CD4-positive, alpha-beta T cell treated with Interleukin-21 for 1 hour (primary cell): Measurements from ENCODE around the gene JPH4.
"Not testable (repeated sequence)": the region's sequence is repeated elsewhere in the genome, so short reads cannot be mapped to it uniquely, and the experiment has no call there.

Experiments
- DNase-seq: peaks from one replicate; pipeline ENCODE4 v3.0.0-alpha.2; 2020

The JPH4 gene

DNA sequence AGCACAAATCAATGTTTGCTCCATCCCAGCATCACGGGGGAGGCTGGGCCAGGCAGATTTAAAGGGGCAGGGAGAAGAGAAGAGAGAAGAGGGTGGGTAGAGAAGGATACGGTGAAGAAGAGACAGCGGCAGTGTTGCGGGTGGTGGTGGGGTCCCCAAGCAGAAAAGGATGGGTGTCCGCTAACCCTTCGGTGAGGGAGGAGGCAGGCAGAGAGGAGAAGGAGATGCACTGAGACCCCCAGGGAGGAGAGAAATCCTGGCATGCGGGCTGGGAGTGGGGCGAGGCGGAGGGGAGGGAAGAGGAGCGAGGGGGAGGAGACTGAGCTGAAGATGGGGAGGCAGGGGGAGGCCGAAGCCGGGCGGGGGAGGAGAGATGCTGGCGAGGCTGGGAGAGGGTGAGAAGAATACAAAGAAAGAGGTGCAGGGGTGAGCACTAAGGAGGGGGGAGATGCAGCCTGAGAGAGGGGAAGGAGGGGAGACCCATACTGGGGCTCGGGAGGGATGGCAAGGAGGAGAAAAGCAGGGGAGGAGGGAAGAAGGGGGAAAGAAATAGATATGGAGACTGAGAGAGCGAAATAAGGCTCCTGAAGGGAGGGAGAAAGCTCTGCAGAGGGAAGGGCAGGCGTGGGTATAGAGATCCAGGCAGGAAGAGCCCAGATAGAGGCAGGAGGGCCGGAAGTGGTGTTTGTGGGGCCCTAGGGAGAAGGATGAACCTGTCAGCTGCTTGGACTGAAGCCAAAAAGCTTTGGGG lies at the start of gene JPH4:
Gene JPH4, minus strand, starts transcription at position 231 of the 751 bp plus-strand sequence. CDS start 1,337 bp downstream, outside the sequence.
- DNase-seq, result no peak

DNA sequence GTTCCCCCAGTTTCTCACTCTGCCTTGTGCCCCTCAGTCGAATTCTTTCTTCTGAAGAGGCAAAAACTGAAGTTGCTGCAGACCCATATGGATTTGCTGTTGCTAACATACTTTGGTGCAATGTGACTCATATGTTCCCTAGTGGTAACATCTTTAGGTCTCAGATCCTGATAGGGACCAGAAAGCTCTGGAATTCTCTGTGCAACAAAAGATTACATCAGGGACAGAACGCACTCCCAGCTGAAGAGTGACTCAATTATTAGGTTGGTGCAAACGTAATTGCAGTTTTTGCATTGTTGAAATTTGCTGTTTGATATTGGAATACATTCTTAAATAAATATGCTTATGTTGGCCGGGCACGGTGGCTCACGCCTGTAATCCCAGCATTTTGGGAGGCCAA lies 49.4 kb upstream of the JPH4 start:
- DNase-seq, result no peak

DNA sequence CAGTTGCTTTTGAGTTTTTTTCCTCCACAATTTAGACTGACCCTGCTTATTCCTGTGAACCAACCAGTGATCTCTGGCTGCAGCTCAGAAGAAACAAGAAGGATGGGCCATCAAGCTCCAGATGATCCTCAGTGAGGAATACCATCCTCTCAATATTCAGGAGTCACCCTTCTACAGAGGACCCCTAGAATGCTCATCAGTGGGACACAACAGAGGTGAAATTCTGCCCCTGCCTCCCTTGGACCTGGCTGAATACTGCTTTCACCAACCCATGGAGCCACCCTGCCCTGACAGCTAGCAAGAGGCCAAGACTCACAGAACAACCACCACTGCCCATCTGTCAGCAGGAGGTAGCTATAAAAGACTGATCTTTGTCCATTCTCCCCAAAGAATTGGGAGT lies 48.4 kb upstream of the JPH4 start:
- no peak for DNase-seq

DNA sequence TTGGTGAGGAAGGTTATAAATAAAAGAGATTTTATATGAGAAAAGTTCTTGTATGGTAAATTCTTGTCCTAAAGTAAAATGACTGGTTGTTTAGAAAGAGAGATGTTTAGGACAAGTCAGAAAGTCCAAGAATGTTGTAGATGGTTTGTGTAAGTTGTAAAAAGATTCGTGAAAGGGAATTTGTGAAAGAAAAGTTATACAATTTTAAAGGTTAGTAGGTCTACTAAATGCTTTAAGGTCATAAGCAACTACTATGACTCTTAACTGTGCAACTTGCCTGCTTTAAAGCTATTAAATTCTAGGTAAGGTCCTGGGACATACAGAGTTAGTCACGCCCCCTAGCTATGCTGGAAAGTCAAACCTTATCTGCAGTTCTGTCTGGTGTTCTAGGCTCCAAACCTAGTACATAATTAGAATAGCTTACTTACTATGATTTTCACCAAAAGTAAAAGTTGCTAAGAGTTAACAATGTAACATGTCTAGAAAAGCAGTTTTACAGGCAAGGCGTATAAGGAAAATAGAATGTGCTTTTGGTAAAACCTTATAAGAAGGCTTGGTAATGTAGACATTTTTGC lies 46.3 kb upstream of the JPH4 start:
- DNase-seq, result no peak

DNA sequence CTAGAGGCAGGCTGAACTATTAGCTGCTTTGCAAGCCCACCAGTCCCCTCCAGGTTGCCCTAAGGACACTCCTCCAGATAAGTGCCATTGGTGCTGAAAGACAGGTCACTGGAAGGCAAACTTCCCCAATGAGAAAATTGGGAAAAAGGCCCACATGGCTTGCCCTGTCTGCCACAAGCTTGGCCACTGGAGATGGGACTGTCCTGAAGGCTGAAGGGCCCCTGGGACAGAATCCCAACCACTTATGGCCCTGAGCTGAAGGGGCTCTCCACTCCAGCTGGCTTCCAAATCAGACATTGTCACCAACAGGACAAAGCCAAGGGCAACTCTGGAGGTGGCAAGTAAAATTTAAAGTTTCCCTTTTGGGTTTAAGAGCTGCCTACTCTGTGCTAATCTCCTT lies 45.4 kb upstream of the JPH4 start:
- no peak for DNase-seq

DNA sequence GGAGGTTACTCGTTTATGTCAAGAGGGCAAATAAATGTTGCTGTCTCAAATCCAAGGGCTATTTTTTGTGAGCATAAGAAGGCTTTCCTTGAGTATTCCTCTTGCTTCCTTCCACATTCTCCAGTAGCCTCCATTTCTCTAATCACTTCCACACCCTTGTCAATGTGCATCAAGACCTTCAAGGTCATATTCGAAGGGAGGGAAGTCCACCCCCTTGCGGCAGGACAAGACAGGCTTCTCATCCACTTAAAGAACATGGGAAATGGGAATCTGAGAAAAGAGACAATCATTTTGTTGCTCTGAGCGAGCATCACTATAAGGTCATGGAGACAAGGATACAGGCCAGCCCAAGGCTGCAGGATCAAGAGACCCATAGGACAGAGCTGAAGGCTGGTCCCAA lies 44.4 kb upstream of the JPH4 start:
- DNase-seq, result no peak

DNA sequence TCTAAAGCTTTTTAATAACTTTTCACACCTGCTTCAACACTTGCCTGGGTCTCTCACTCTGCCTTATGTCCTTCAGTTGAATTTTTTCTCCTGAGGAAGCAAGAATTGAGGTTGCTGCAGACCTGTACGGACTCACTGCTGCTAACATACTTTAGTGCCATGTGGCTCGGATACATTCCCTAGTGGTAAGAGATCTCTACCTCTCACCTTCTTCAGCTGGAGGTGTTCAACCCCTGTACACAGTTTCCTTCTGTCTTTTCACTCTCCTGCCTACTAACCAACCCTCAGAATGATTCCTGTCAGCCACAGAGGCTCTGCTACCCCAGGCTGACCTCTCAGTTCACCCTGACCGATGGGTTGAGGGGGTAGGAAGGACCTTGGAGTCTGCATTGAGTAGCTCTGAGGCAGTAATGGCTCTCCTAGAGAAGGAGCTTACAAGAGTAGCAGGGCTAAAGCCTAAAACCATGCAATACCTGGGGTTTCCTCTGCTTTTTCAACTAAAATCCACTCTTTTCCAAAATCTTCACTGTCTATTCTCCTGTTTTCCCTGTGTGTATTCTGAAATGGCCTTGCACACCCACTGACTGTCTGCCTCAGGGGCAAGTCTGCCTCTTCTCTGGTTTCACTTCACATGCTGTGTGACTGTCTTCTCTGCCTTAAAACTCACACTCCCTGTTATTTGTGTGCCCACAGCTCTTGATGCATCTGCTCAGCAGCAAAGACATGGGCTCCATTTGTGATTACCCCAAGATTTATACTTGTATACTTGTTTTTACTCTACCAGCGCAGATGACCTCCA lies 43.5 kb upstream of the JPH4 start:
- no peak for DNase-seq

DNA sequence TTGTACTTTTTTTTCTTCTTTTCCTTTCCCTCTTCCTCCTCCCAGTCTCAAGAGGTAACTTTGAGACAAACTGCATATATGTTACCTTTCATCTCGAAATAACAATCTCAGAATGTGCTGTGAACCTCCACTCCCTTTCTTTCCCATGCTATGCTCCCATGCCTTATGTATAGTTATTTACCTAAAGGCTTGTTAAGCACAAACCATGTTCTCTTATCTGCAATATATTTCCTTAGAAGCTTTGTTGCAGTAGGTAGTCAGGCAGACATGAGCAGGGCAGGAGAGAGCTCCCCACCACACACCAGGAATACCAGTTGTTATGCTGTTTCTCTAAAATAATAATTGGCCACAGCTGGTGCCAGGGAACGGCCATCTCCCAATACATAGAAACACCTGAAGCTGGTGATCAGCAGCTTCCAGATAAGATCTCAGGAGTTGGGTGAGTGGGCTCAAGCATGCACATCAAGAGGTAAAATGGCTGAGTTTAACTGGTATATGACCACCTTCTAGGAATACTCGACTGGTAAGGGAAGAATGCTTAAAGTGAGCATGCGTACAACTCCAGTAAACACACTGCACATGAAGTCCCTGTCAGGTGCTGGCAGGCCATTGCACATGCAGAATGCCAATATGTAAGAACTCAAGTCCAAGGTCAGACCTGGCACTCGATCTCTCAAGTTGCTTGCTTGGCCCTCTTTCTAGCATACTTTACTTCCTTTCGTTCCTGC lies 42.8 kb upstream of the JPH4 start:
- DNase-seq, result no peak

DNA sequence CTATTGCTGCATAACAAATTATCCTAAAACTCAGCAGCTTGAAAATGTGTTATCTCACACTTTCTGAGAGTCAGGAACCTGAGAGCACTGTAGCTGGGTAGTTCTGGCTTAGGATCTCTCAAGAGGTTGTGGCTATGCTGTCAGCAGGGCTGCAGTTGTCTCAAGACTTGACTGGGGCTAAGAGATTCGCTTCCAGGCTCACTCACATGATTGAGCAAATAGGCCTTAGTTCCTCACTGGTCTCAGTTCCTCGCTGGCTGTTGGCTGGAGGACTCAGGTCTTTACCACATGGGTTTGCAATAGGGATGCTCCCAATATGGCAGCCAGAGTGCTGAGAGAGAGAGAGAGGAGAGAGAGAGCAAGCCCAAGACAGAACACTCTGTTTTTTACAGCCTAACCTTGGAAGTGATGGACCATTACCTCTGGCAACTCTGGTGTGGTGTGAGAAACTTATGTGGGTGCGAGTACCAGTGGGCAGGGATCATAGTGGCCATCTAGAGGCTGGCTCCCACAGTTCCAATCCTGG lies 41.6 kb upstream of the JPH4 start:
- DNase-seq, result no peak

DNA sequence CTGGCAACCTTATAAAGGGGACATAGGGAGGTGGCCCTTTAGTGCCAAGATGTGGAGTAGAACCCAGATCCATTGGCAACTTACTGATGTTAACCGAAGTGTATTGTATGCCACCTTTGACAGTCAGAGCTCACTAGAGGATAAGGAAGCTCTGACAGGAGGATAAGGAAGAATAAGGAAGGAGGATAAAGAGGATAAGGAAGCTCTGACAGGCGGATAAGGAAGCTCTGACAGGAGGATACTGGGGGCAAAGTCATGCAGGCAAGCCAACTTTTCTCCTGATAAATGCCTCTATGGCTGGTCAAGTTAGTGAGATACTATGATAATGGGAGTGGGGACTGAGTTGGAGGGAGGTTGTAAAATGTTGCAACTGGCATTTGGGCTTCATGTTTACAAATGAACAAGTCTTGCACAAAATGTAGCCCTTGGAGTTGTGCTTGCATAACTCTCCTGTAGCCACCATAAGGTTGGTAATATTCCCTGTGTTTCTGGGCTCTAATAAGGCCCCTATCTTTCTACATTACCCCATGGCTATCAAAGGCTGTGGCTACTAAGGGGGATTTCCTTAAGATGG lies 39.9 kb upstream of the JPH4 start:
- DNase-seq, result no peak

DNA sequence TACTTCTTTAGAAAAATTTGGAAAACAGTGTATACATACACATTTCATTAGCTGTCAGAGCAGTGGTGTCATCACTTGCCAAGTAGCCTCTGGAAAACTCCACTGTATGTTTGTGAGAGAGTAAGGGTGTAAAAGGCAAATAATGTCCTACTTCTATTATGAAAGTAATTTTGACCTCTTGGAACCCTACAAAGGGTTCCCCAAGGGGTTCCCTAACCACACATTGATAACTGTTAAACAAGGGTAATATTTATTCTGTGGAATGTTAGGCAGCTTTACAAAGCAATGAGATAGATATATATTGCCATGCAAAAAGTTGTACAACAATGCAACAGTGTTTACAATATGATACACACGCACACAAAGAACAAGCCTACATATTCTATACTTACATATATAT lies 38.9 kb upstream of the JPH4 start:
- no peak for DNase-seq

DNA sequence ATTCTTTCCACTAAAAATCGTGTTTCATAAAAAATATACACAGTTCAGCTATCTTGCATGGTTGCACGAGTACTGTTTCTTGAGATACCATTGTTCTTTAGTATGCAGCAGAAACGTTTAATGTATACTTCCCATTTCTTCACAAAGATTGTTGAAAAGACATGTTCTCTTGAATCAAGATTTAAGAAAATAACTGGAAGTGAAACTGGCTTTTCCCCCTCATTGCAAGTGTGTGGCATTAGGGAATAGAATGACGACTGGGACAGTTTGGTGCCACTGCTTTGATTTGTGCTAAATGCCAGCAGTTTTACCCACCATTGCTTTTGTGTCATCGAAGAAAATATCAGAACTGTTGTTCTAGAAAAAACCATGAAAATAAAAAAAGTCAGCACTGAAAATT lies 37.3 kb upstream of the JPH4 start:
- no peak for DNase-seq

DNA sequence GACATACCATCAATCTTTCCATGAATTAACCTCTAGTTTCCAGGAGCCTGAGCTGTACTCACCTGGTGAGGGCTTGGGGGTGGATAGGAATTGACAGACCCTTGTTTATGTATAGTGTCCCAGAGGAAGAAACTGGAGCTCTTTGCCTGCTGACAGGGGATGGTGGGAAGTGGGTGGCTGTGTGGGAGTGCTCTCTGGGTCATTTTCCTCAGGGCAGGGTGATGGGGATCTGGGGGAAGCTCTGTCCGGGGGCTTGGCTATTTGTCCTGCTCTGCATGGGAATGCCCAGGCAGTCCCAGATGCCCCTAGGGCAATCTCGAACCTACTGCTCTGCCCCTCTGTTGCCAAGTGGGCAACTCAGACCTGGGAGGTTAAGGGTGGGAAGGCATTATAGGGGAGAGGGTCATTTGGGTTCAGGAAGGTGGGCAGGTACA lies 35.8 kb upstream of the JPH4 start:
- DNase-seq, result no peak

DNA sequence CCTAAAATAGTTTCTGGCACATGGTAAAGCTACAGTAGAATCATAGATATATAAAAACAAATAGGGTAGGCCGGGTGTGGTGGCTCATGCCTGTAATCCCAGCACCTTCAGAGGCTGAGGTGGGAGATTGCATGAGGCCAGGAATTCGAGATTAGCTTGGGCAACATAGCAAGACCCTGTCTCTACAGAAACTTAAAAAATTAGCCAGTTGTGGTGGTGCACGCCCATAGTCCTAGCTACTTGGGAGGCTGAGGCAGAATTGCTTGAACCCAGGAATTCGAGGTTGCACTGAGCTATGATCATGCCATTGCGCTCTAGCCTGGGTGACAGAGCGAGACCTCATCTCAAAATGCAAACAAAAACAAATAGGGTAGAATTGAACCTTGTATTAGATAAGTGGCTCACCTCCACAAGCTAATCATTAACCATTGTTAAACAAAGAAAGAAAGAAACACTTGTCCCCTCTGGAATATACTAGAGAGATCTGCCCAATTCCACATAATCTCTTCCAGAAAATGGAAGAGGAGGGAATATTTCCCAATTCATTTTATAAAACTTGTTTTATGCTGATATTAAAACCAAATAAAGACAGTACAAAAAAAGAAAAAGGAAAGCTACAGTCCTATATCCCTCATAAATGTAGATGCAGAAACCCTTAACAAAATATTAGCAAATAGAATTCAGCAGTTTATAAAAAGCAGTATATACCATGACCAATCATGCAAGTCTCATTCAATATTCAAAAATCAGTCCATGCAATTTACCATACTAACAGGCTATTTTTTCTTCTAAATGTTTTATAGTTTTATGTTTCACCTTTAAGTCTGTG lies 34.9 kb upstream of the JPH4 start:
- no peak for DNase-seq

DNA sequence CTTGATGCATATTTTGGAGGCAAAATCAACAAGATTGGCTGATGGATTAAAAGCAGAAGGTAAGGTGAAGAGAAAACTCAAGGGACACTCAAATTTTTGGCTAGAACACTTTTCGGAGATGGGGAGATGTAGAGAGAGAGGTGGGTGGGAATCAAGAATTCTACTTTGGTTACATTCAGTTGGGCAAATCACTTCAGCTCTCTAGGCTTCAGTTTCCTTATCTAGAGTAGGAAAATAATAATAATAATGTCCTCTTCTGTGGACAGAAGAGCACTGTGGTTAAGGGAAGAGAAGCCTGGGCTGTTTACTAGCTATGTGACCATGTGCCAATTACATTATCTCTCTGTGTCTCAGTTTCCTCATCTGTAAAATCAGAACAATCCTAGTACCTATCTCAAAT lies 34.2 kb upstream of the JPH4 start:
- no peak for DNase-seq

DNA sequence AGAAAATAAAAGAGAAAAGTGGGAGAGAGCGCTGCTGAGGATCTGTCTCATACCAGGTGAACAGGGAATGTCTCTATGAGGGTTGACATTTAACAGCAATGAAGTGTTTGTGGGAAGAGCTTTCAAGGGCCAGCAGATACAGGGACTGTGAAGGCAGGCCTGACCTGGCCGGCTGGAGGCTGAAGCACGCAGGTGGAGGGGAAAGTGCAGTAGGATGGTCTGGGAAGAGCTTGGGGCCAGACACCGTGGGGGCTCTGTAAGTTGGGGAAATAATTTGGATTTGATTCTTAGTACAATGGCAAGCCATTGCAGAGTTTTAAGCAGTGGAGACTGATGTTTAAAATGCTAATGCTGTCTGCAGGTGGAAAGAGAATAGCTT lies 33.8 kb upstream of the JPH4 start:
- DNase-seq, result no peak

DNA sequence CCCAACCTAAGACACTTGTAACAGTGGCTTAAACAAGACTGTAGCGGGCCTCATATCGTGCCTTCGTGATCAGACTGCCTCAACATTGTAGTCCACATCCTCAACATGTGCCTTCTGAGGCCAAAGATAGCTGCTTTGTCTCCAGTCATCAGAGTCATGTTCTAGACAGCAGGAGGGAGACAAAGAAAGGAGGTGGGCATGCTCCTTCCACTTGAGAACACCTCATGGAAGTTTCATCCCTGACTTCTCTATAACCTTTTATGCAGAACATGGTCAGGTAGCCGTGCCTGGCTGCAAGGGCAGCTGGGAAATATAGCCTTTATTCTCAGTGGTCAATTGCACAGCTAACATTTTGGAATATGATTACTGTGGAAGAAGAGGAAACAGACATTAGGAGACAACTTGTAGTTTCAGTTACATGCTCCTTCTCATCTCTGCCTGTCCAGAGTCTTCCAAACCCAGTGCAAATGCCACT lies 32.3 kb upstream of the JPH4 start:
- DNase-seq, result peak; percentile 8

DNA sequence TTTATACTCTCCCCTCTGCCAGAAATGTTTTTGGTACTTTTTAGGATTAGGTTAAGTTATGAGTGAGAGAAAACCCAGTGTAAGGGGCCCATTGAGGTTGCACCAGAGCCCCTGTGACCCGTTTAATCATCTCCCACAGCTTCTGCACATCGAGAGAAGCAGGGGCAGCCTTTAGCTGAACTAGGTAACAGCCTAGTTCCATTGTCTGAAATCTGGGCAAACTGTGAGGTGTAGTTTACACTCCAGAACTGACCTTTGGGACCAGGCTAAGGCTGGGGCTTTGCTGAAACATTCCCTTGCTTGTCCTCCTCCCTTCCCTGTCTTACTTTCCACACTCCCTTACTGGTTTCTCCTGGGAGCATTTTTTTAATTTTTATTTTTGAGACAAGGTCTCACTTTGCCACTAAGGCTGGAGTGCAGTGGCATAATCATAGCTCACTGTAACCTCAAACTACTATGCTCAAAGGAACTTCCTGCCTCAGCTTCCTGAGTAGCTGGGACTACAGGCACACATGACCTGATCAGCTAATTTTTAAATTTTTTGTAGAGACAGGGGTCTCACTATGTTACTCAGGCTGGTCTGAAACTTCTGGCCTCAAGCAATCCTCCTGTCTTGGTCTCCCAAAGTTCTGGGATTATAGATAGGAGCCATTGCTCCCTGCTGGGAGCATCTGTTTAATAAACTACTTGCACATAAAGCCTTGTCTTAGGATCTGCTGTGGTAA lies 31.7 kb upstream of the JPH4 start:
- DNase-seq, result peak; percentile 37

DNA sequence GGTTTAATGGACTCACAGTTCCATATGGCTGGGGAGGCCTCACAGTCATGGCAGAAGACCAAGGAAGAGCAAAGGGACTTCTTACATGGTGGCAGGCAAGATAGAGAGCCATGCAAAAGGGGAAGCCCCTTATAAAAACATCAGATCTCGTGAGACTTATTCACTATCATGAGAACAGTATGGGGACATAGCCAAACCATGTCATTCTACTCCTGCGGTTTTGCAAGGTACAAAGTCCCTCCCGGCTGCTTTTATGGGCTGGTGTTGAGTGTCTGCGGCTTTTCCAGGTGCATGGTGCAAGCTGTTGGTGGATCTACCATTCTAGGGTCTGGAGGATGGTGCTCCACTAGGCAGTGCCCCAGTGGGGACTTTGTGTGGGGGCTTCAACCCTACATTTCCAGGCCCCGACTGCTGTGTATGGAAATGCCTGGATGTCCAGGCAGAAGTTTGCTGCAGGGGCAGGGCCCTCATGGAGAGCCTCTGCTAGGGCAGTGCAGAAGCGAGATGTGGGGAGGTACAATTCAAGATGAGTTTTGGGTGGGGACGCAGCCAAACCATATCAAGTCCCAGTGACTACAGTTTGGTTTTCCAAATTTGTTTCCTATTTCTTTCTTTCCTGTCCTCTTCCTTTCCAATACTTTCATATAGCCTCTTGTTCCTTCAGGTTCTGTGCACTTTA lies 31.0 kb upstream of the JPH4 start:
- DNase-seq, result not testable (repeated sequence)

DNA sequence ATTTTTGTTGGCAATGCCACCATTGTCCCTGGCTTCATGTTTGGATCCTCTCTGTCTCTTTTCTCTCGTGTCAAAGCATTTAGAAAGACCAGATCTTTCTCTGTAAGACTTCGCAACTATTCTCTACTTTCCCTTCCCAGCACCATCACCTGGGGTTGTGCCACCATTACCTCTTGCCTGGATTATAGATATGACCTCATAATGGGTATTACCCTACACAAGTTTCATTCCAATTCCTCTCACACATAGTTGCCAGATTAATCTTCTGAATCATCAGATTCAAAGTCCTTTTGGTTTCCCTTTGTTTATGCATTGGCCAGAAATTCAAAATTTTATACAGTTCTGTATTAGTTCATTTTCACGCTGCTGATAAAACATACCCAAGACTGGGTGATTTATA lies 30.4 kb upstream of the JPH4 start:
- no peak for DNase-seq
